GM23338 (cell line): ENCODE measurements around the gene VMP1.
A peak's percentile ranks its signal among the peaks of the same experiment; 100 is the strongest.

ENCODE experiments used
- CREB1 ChIP-seq: fragments of 250-450 bp; sonication (Bioruptor Pico); IDR thresholded peaks from 2 replicates; pipeline ENCODE4 v1.5.0; 2020; ENCODE audit warnings: low read depth, mild to moderate bottlenecking, moderate library complexity
- ETS1 ChIP-seq: IDR thresholded peaks from 2 replicates; pipeline ENCODE4 v1.6.1; 2016; ENCODE audit warnings: antibody characterized with exemption
- EZH2 ChIP-seq: fragments of 200-600 bp; sonication (generic); IDR thresholded peaks from one replicate; pipeline ENCODE4 v1.8.0; 2017; ENCODE audit warnings: antibody characterized with exemption, mild to moderate bottlenecking, low read depth; ENCODE audit not compliant: unreplicated experiment
- EZH2phosphoT487 ChIP-seq: fragments of 200-600 bp; sonication (generic); IDR thresholded peaks from one replicate; pipeline ENCODE4 v1.8.1; 2018; ENCODE audit warnings: antibody characterized with exemption; ENCODE audit not compliant: unreplicated experiment
- POLR2AphosphoS5 ChIP-seq: IDR thresholded peaks from 2 replicates; pipeline ENCODE4 v1.6.1; 2016; ENCODE audit warnings: antibody characterized with exemption, low read depth
- ZNF331 ChIP-seq: fragments of 250-450 bp; sonication (Bioruptor Pico); IDR thresholded peaks from 2 replicates; pipeline ENCODE4 v1.5.0; 2020; ENCODE audit warnings: low read depth, mild to moderate bottlenecking, moderate library complexity
- TF ChIP-seq, protein P1 (sequence below), 2 experiments: fragments of 200-600 bp in 1 of 2; sonication (generic) in 1 of 2; conservative IDR thresholded peaks; 2 replicates each; pipeline versions ENCODE4 v1.5.1 to v1.6.1; 2016 to 2017; ENCODE audit warnings: antibody characterized with exemption in 2 of 2, low read depth in 2 of 2, mild to moderate bottlenecking in 2 of 2, moderate library complexity in 1 of 2
- TF ChIP-seq, protein P2 (sequence below): IDR thresholded peaks from one replicate; pipeline ENCODE4 v1.6.1; 2018; ENCODE audit warnings: antibody characterized with exemption; ENCODE audit not compliant: unreplicated experiment

DNA sequence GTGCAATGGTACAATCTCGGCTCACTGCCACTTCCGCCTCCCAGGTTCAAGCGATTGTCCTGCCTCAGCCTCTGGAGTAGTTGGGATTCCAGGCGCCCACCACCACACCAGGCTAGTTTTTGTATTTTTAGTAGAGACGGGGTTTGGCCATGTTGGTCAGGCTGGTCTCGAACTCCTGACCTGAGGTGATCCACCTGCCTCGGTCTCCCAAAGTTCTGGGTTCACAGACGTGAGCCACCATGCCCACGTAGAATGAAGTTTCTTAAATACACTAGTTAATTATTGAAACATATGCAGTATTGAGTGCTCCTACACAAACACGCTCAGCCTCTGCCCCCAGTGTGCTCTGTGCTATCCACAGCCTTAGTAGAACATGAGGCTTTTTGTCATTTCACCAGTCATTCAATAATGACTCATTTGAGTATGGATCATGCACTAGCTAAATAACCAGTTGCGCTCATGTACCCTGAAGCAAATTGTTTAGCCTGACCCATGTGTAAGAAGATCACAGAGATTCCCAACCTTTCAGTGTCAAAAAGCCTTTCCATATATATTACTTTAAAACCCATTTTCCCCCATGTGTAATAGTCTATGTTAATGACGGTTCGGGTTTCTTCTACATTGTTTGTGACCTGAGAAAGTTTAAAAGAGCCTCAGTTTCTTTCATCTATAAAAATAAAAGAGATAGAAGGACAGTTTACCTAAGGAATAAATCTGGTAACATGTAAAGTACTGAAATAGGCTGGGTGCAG, 135.6 kb downstream of the VMP1 start:
- TF ChIP-seq, protein P1, sequence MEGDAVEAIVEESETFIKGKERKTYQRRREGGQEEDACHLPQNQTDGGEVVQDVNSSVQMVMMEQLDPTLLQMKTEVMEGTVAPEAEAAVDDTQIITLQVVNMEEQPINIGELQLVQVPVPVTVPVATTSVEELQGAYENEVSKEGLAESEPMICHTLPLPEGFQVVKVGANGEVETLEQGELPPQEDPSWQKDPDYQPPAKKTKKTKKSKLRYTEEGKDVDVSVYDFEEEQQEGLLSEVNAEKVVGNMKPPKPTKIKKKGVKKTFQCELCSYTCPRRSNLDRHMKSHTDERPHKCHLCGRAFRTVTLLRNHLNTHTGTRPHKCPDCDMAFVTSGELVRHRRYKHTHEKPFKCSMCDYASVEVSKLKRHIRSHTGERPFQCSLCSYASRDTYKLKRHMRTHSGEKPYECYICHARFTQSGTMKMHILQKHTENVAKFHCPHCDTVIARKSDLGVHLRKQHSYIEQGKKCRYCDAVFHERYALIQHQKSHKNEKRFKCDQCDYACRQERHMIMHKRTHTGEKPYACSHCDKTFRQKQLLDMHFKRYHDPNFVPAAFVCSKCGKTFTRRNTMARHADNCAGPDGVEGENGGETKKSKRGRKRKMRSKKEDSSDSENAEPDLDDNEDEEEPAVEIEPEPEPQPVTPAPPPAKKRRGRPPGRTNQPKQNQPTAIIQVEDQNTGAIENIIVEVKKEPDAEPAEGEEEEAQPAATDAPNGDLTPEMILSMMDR (conservative IDR thresholded peaks at IDR 0.05; ENCODE audit: low read depth in 2 of 2) = no peak
- 0 out of 2 replicates have a peak, but pooled peaks have one; percentile 10 for TF ChIP-seq POLR2AphosphoS5
- no peak; the same call in 1 of the 2 replicates for TF ChIP-seq CREB1 (CRISPR knock-in tag)
- TF ChIP-seq ETS1 = no peak
- TF ChIP-seq, protein P2, sequence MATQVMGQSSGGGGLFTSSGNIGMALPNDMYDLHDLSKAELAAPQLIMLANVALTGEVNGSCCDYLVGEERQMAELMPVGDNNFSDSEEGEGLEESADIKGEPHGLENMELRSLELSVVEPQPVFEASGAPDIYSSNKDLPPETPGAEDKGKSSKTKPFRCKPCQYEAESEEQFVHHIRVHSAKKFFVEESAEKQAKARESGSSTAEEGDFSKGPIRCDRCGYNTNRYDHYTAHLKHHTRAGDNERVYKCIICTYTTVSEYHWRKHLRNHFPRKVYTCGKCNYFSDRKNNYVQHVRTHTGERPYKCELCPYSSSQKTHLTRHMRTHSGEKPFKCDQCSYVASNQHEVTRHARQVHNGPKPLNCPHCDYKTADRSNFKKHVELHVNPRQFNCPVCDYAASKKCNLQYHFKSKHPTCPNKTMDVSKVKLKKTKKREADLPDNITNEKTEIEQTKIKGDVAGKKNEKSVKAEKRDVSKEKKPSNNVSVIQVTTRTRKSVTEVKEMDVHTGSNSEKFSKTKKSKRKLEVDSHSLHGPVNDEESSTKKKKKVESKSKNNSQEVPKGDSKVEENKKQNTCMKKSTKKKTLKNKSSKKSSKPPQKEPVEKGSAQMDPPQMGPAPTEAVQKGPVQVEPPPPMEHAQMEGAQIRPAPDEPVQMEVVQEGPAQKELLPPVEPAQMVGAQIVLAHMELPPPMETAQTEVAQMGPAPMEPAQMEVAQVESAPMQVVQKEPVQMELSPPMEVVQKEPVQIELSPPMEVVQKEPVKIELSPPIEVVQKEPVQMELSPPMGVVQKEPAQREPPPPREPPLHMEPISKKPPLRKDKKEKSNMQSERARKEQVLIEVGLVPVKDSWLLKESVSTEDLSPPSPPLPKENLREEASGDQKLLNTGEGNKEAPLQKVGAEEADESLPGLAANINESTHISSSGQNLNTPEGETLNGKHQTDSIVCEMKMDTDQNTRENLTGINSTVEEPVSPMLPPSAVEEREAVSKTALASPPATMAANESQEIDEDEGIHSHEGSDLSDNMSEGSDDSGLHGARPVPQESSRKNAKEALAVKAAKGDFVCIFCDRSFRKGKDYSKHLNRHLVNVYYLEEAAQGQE = no peak
- no peak for TF ChIP-seq EZH2
- TF ChIP-seq ZNF331 = no peak
- TF ChIP-seq EZH2phosphoT487 = no peak
